ENCODE results near the gene TLR9.

The TLR9 gene

DNA sequence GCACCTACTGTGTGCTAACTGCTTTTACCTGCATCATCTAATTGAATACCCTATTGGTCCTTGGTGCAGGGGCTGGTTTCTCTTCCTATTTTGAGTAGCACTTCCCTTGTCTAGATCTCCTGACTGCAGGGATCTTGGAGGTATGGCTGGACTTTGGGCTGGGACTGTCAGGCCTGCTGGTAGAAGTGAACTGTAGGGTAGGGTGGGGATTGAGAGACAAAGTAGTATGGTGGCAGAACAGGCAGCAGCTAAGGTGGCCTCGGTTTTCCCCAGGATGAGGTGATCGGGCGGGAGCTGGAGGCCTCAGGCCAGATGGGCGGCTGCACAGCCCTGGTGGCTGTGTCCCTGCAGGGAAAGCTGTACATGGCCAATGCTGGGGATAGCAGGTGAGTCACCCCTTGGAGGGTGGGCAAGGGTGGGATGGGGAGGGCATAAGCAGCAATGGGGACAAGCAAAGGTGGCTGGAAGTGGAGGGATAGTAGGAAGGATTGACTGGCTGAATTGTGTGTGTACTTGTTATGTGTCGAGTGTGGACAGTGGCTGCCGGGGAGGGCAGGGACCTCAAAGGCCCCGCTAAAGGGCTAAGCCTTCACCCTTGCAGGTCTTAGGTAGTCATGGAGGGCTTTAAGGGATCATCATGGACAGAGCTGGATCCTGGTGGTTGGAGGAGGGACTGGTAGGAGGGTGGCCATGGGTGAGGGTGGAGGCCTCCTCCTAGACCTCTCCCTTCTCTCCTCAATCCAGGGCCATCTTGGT is 22.1 kb upstream of the TLR9 start:
- H3K4me3 ChIP-seq (replicated peaks; ENCODE audit: low read depth, low read length) = no peak overlapping the region

DNA sequence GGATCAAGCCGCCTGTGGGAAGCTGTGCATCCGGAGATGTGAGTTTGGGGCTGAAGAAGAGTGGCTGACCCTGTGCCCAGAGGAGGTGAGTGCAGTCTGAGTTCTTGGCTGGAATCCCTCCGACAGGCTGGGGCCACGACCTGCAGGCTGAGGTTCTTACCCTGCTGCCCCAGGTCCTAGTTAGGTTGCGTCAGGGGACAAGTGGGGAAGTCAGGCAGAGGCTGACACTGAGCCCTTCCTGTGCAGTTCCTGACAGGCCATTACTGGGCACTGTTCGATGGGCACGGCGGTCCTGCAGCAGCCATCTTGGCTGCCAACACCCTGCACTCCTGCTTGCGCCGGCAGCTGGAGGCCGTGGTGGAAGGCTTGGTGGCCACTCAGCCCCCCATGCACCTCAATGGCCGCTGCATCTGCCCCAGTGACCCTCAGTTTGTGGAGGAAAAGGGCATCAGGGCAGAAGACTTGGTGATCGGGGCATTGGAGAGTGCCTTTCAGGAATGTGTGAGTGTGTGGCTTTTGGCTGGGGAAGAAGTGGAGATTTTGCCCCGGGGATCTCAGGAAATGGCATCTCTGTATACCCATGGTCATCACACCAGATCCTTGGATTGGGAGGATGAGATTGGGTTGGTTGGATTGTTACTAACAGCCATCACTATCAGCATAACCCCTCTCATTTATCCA is 21.4 kb upstream of the TLR9 start:
- TF ChIP-seq, protein P1, sequence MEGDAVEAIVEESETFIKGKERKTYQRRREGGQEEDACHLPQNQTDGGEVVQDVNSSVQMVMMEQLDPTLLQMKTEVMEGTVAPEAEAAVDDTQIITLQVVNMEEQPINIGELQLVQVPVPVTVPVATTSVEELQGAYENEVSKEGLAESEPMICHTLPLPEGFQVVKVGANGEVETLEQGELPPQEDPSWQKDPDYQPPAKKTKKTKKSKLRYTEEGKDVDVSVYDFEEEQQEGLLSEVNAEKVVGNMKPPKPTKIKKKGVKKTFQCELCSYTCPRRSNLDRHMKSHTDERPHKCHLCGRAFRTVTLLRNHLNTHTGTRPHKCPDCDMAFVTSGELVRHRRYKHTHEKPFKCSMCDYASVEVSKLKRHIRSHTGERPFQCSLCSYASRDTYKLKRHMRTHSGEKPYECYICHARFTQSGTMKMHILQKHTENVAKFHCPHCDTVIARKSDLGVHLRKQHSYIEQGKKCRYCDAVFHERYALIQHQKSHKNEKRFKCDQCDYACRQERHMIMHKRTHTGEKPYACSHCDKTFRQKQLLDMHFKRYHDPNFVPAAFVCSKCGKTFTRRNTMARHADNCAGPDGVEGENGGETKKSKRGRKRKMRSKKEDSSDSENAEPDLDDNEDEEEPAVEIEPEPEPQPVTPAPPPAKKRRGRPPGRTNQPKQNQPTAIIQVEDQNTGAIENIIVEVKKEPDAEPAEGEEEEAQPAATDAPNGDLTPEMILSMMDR (IDR thresholded peaks at IDR 0.05; ENCODE audit: low read length, missing control alignments) = no peak
- DNase-seq (ENCODE audit: low read depth) = no peak
- no peak overlapping the region for H3K4me3 ChIP-seq (replicated peaks; ENCODE audit: low read depth, low read length)

More for the DNA sequence above, 22.1 kb upstream of the TLR9 start:
- TF ChIP-seq, protein P1 (IDR thresholded peaks at IDR 0.05; ENCODE audit: low read length, missing control alignments) = no peak
- DNase-seq (ENCODE audit: low read depth) = no peak

DNA sequence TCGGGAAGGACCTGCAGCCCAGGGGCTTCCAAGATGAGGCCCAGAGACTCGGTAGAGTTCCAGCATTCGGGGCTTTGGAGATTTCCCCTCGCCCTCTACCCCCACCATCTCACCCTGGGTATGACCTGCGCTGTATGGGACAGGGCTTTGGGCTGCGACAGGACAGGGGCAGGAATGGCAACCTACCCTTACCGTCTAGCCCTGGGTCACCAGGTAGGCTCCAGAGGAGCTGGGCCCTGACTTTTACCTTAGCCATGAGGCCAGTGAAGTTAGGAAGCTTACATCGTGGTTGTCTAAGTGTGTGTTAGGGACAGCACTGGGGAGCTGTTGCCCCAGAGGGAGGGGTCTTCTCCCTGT is 20.8 kb upstream of the TLR9 start:
- DNase-seq (ENCODE audit: low read depth) = no peak
- H3K4me3 ChIP-seq (replicated peaks; ENCODE audit: low read depth, low read length) = peak overlapping the region; percentile 56
- TF ChIP-seq, protein P1 (IDR thresholded peaks at IDR 0.05; ENCODE audit: low read length, missing control alignments) = no peak

DNA sequence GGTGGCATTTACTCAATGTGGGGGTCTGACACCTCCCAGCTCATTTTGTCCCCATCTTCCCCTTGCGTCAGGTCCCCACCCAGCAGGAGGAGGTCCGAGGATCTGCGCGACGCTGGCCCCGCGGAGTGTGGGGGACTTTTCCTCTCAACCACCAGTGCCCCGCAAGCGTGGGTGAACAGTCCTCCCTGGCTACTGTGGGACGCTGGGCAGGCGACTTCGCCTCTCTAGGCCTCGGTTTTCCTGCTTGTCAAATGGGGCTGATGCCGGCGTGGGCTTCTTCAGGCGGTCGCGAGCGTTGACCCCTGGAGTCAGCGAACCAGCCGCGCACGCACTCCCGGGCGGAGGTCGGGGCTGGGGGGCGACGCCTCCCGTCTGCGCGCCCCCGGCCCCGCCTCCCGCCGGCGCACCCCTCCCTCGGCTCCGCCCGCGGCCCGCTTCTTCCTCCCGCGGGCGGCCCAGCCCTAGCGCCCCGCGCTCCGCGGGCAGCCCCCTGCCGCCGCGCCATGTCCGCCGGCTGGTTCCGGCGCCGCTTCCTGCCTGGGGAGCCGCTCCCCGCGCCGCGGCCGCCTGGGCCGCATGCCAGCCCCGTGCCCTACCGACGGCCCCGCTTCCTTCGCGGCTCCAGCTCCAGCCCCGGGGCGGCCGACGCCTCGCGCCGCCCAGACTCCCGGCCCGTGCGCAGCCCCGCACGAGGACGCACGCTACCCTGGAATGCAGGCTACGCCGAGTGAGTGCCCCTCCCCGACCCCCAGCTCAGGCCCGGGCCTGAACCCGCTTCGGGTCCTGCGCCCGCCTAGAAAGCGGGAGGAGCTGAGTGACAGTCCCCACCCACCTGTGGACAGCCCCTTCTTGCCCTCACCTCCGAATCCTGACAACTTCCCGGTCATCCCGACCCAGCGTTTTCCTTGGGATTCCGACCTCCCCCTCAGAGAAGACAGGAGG is 20.1 kb upstream of the TLR9 start, which contains the start of gene PPM1M:
Gene PPM1M, plus strand, starts transcription at position 438 of the 942 bp plus-strand sequence. Its CDS starts 66 bp downstream, at position 504.
- DNase-seq (ENCODE audit: low read depth) = peak; percentile 43
- peak within 1 kb of the TSS; percentile 56 for H3K4me3 ChIP-seq (replicated peaks; ENCODE audit: low read depth, low read length)
- TF ChIP-seq, protein P1 (IDR thresholded peaks at IDR 0.05; ENCODE audit: low read length, missing control alignments) = no peak

DNA sequence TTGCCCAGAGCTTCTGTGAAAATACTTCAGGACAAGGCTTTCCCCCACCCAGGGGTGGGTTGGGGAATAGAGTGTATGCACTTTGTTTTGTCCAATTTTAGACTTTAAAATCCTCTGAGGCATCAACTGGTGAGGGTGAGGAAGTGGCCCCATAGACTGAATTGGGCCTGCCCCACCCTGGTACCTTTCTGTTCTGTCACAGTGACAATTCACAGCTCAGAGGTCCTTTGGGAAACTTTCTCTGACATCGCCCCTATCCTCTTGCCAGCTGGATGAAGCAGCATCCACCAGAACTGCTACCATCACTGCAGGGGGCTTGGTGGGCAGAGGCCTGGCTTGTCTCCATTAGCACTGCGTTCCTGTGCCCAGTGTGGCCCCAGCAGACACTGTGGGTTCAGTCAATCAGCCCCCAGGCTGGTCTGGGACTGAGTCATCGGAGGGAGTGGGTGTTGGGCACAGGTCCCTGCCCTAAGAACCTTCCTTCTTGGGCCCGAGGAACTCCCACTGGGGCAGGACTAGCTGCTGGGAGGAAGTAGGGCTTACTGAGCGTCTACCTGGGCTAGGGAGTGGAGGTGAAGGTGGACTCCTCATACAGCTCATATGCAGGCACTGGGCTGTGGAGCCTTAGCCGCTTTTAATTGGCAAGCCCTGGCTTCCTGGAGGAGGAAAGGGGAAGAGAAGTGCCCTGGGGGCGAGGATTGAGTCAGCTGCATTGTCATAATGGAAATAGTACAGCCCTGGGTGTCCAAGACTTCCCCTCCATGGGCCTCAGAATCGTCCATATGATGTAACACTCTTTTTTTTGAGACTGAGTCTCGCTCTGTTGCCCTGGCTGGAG is 18.6 kb upstream of the TLR9 start:
- no peak overlapping the region for H3K4me3 ChIP-seq (replicated peaks; ENCODE audit: low read depth, low read length)
- TF ChIP-seq, protein P1 (IDR thresholded peaks at IDR 0.05; ENCODE audit: low read length, missing control alignments) = no peak
- peak; percentile 44 for DNase-seq (ENCODE audit: low read depth)

DNA sequence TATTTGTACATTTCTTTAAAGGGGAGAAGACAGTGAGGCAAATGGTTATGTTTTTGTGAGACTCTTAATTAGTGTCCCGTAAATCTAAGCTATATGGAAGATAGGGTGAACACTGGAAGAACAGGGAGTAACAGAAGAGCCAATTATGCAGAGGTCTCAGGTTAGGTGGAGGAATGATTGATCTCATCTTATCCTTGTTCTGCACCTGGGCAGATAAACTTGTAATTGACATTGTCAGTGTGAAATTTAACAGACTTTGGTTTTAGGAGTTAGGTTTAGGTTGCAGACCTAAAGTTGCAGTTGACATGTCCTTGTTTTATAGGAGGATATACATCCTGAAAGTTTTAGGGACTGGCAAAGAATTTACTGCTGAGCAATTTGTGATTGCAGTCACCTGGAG is 16.6 kb upstream of the TLR9 start:
- DNase-seq (ENCODE audit: low read depth) = no peak
- no peak overlapping the region for H3K4me3 ChIP-seq (replicated peaks; ENCODE audit: low read depth, low read length)
- TF ChIP-seq, protein P1 (IDR thresholded peaks at IDR 0.05; ENCODE audit: low read length, missing control alignments) = no peak
